Ovary (tissue), 9 donors: ENCODE results near the gene SLA2. TPM values are rescaled to one million over a fixed set of nuclear protein-coding genes. Genes with fewer than 3 reads are reported as not detected.

ENCODE experiments used
- DNase-seq, 5 donors: peaks; one replicate each; pipeline ENCODE4 v3.0.0-alpha.2; 2019 to 2020
- H3K27ac ChIP-seq, 2 donors: fragments of 200-600 bp; one replicate each; pipeline versions ENCODE4 v1.5.1 to v1.8.0; 2019 to 2022
- H3K27me3 ChIP-seq: fragments of 200-600 bp; one replicate; pipeline ENCODE4 v1.8.0; 2022
- H3K36me3 ChIP-seq: fragments of 200-600 bp; sonication (generic); one replicate; pipeline ENCODE4 v1.5.1; 2019
- H3K4me1 ChIP-seq: one replicate; pipeline ENCODE4 v1.8.1; 2013; ENCODE audit warnings: mild to moderate bottlenecking, moderate library complexity; ENCODE audit not compliant: insufficient read depth
- H3K4me3 ChIP-seq: fragments of 200-600 bp; sonication (generic); one replicate; pipeline ENCODE4 v1.5.1; 2017
- H3K9me3 ChIP-seq, 2 donors: fragments of 200-600 bp in 1 of 2; sonication (generic) in 1 of 2; one replicate each; pipeline versions ENCODE4 v1.5.1 to v1.8.1; 2013 to 2019; ENCODE audit warnings: mild to moderate bottlenecking in 1 of 2, moderate library complexity in 1 of 2
- EP300 ChIP-seq: sonication (generic); formaldehyde crosslinking; IDR thresholded peaks from one replicate; pipeline ENCODE4 v1.6.1; 2017; ENCODE audit warnings: antibody characterized with exemption
- POLR2A ChIP-seq: fragments of 450-650 bp; IDR thresholded peaks from one replicate; pipeline ENCODE4 v1.6.1; 2017; ENCODE audit warnings: antibody characterized with exemption, mild to moderate bottlenecking, moderate library complexity
- WGBS, 3 donors: extraction: QIAGEN DNeasy Blood & Tissue Kit in 1 of 3; methylation state at CpG; one replicate each; pipeline versions ENCODE4 v1.1.5 to v1.1.7; 2013 to 2017; 5-methylcytosine and 5-hydroxymethylcytosine counted together
- intact Hi-C, 4 donors: fragments of 100-400 bp; cut with DNase I; formaldehyde crosslinking; loops; one replicate each; pipeline versions ENCODE4 v1.11.0 to v1.15.1; 2022 to 2023
- polyA plus RNA-seq, 2 donors: library from polyadenylated mRNA; stranded (reverse); fragments of 200-250 nt in 1 of 2; fragments of 350-450 nt in 1 of 2; fragmentation: Illumina TruSeq in 1 of 2; extraction: RNeasy Lipid Tissue Mini Kit (QIAGEN cat#74804) in 1 of 2; gene quantifications; one replicate each; pipeline ENCODE4 v1.2.3, GENCODE V29; 2013 to 2014
- total RNA-seq, 7 donors: library from RNA; depleted of rRNA in 2 of 7; stranded (reverse); fragments of >200 nt in 2 of 7; fragmentation: NEBNext Ultra II Directional in 3 of 7; extraction: Animal tissue kit (Norgen Biotek cat#: 25700) in 3 of 7; gene quantifications; one replicate each; pipeline versions ENCODE4 v1.1.0 to v1.2.4, GENCODE V29; 2016 to 2023
- TF ChIP-seq, protein P1 (sequence below), 3 donors: fragments of 450-650 bp in 2 of 3; fragments of 200-600 bp in 1 of 3; IDR thresholded peaks; one replicate each; pipeline versions ENCODE4 v1.5.1 to v1.8.0; 2016 to 2022; ENCODE audit warnings: antibody characterized with exemption in 3 of 3, mild to moderate bottlenecking in 1 of 3
- donor health status: DM: no; HTN: no; CAD: no; lungs with moderate emphysema.
- donor health status: DM: no; HTN: no; CAD: no.
- donor health status: Bipolar disorder and iron deficiency.
- donor health status: DM: yes; HTN: yes; CAD: no.
- donor health status: DM: no; HTN: no; CAD: no.
- donor health status: DM: yes; HTN: yes; CAD: no.

Gene SLA2
- total and polyA plus RNA-seq, 9 donors, result 0.10 to 1.1 (median 0.29) TPM; not detected in 1

DNA sequence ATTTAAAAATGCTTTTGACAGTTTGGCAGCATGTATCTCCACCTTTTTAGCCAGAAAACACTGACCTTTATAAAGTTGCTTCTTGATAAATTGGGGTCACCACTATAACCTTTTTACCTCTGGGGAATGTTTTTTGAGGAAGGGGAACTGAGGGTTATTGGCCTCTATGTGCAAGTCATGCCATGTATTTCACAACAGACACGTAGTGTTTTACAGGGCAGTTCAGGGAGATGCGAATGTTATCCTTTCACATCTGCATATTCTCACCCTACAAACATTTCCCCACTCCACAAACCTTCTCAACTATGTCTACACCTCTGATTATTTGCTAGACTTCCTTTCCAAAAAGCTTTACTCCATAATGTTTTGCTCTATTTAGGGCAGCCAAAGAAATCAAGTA, 17.0 kb upstream of the SLA2 start:
- Histone ChIP-seq H3K36me3 (no peaks in the 10 kb centered on the region), H3K27ac (no peak overlapping the region), H3K4me3 (no peak overlapping the region), H3K27me3 (no peaks in the 10 kb centered on the region), H3K9me3 (no peaks in the 10 kb centered on the region), H3K4me1 (no peaks in the 10 kb centered on the region)
- TF ChIP-seq EP300 (no peak), POLR2A (no peak)
- TF ChIP-seq, protein P1, sequence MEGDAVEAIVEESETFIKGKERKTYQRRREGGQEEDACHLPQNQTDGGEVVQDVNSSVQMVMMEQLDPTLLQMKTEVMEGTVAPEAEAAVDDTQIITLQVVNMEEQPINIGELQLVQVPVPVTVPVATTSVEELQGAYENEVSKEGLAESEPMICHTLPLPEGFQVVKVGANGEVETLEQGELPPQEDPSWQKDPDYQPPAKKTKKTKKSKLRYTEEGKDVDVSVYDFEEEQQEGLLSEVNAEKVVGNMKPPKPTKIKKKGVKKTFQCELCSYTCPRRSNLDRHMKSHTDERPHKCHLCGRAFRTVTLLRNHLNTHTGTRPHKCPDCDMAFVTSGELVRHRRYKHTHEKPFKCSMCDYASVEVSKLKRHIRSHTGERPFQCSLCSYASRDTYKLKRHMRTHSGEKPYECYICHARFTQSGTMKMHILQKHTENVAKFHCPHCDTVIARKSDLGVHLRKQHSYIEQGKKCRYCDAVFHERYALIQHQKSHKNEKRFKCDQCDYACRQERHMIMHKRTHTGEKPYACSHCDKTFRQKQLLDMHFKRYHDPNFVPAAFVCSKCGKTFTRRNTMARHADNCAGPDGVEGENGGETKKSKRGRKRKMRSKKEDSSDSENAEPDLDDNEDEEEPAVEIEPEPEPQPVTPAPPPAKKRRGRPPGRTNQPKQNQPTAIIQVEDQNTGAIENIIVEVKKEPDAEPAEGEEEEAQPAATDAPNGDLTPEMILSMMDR (IDR thresholded peaks at IDR 0.05), result no peak
- WGBS, 3 donors, result 80 to 86% (median 84%) methylated on average over 2 of the region's 2 CpGs
- no peak for DNase-seq
- intact Hi-C loops, result no loop called here

DNA sequence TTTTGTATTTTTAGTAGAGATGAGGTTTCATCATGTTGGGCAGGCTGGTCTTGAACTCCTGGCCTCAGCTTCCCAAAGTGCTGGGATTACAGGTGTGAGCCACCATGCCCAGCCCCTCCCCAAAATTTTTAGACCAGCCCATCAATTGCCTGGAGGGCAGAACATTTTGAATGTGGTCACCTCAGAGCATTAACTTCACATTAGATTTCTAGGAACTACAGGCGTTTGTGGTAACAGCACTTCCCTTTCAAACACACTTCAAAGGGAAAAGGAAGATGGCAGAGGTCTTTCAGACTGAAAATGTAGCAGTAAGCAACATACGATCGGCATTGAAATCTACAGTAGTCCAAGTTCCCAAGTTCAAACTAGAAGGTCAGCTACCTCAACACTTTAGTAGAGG, 12.3 kb upstream of the SLA2 start:
- Histone ChIP-seq H3K27me3 (no peaks in the 10 kb centered on the region), H3K4me3 (no peak overlapping the region), H3K9me3 (no peaks in the 10 kb centered on the region), H3K27ac (no peak overlapping the region), H3K4me1 (no peaks in the 10 kb centered on the region), H3K36me3 (no peaks in the 10 kb centered on the region)
- TF ChIP-seq, protein P1 (IDR thresholded peaks at IDR 0.05), result no peak
- TF ChIP-seq EP300, result no peak
- TF ChIP-seq POLR2A, result no peak
- intact Hi-C loops, result no loop called here
- DNase-seq, result no peak
- 87 to 89% (median 87%) methylated on average over 3 of the region's 3 CpGs for WGBS, 3 donors

DNA sequence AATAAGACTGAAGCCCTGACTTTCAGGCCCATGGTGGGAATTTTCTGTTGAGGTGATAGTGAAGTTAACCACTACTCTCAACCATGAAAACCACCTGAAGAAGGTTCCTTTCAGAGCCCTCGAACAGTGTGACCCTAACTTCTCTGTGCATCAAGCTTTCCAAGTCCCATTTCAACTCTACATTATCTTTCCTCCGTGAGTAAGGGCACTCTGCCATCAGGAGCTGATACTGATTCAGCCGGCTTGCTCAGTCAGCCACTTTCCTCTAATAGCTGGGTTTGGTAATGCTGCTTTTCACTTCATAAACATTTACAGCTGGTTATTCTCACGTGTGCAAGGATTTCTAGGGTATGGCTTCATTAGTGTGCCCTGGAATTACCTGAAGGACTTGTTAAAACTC, 10.7 kb upstream of the SLA2 start:
- Histone ChIP-seq H3K36me3 (no peaks in the 10 kb centered on the region), H3K9me3 (no peaks in the 10 kb centered on the region), H3K4me1 (no peaks in the 10 kb centered on the region), H3K27me3 (no peaks in the 10 kb centered on the region), H3K27ac (no peak overlapping the region), H3K4me3 (no peak overlapping the region)
- 35 to 54% (median 44%) methylated on average over 4 of the region's 4 CpGs for WGBS, 3 donors
- DNase-seq, result no peak
- TF ChIP-seq POLR2A (no peak), EP300 (no peak)
- TF ChIP-seq, protein P1 (IDR thresholded peaks at IDR 0.05), result no peak
- intact Hi-C loops, result no loop called here

DNA sequence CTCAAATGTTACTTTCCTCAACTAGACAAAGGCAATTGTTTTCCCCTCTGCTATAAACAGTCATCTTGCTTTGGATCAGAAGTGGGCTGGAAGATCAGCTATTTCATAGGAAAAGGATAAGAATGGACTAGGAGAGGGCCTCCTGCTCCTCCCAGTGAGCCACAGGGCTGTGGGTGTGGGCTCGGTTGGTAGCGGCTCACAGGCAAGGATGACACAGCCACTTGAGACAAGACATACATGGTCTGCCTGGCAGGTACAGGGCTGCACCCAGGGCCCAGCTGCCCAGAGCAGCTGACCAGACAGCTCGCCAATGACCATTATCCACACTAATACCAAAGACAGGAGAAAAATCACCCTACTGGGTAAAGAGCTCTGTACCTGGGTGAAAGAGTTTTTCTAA, 9.0 kb upstream of the SLA2 start:
- no peaks in the 10 kb centered on the region for H3K36me3 ChIP-seq
- H3K4me3 ChIP-seq, result no peak overlapping the region
- DNase-seq, result no peak
- no peaks in the 10 kb centered on the region for H3K4me1 ChIP-seq
- H3K27ac ChIP-seq, result no peak overlapping the region
- 92 to 98% (median 96%) methylated on average over 3 of the region's 3 CpGs for WGBS, 3 donors
- TF ChIP-seq, protein P1 (IDR thresholded peaks at IDR 0.05), result no peak
- TF ChIP-seq EP300, result no peak
- no peak for TF ChIP-seq POLR2A
- intact Hi-C loops, result no loop called here
- H3K27me3 ChIP-seq, result no peaks in the 10 kb centered on the region
- H3K9me3 ChIP-seq, result no peaks in the 10 kb centered on the region

DNA sequence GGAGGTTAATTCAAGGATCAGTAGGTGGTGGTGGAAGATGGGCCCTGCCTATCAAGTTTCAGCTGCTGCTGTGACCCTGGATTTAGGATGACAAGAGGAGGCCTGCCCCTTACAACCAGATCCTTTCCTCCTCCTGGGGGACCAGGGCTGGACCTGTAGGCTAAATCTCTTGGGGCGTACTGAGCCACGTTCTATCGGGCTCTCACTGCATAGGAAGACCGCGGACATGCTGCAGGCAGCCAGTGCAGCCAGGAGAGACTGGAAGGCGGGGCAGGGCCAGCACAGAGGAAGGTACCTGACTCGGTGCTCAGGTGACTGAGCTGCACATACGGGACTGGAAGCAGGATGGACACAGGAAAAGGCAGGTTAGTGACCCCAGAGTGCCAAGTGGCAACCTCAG, 8.5 kb upstream of the SLA2 start:
- Histone ChIP-seq H3K4me1 (no peaks in the 10 kb centered on the region), H3K9me3 (no peaks in the 10 kb centered on the region), H3K4me3 (no peak overlapping the region), H3K36me3 (no peaks in the 10 kb centered on the region), H3K27ac (no peak overlapping the region), H3K27me3 (no peaks in the 10 kb centered on the region)
- no peak for DNase-seq
- WGBS, 3 donors, result 95 to 97% (median 95%) methylated on average over 8 of the region's 8 CpGs
- intact Hi-C loops, result no loop called here
- TF ChIP-seq POLR2A, result no peak
- TF ChIP-seq, protein P1 (IDR thresholded peaks at IDR 0.05), result no peak
- TF ChIP-seq EP300, result no peak
